ENCODE results near the gene SUGCT.

SUGCT gene

GRCh38 chr7:40579401-40579800 is 444.6 kb downstream of the SUGCT start:
- H3K4me3 ChIP-seq (ENCODE audit: low read depth, low read length): no peak overlapping the region
- DNase-seq (ENCODE audit: low read depth): no peak
- TF ChIP-seq CTCF (IDR thresholded peaks at IDR 0.05; ENCODE audit: low read depth, low read length): no peak
- no peak for TF ChIP-seq POLR2A (IDR thresholded peaks at IDR 0.05; ENCODE audit: extremely low read depth, insufficient read length)
- no peak for TF ChIP-seq MYC (IDR thresholded peaks at IDR 0.05; ENCODE audit: low read depth, low read length)
- TF ChIP-seq MAX (IDR thresholded peaks at IDR 0.05; ENCODE audit: low read depth, low read length): no peak

GRCh38 chr7:40580776-40581175 is 446.0 kb downstream of the SUGCT start:
- H3K4me3 ChIP-seq (ENCODE audit: low read depth, low read length): no peak overlapping the region
- DNase-seq (ENCODE audit: low read depth): no peak
- TF ChIP-seq POLR2A (IDR thresholded peaks at IDR 0.05; ENCODE audit: extremely low read depth, insufficient read length): no peak
- TF ChIP-seq MYC (IDR thresholded peaks at IDR 0.05; ENCODE audit: low read depth, low read length): no peak
- TF ChIP-seq MAX (IDR thresholded peaks at IDR 0.05; ENCODE audit: low read depth, low read length): no peak
- TF ChIP-seq CTCF (IDR thresholded peaks at IDR 0.05; ENCODE audit: low read depth, low read length): no peak

GRCh38 chr7:40582539-40582938 is 447.7 kb downstream of the SUGCT start:
- no peak overlapping the region for H3K4me3 ChIP-seq (ENCODE audit: low read depth, low read length)
- TF ChIP-seq MYC (IDR thresholded peaks at IDR 0.05; ENCODE audit: low read depth, low read length): no peak
- no peak for DNase-seq (ENCODE audit: low read depth)

GRCh38 chr7:40583667-40584444 is 449.1 kb downstream of the SUGCT start:
- no peak for DNase-seq (ENCODE audit: low read depth)
- H3K4me3 ChIP-seq (ENCODE audit: low read depth, low read length): no peak overlapping the region
- no peak for TF ChIP-seq MYC (IDR thresholded peaks at IDR 0.05; ENCODE audit: low read depth, low read length)
- TF ChIP-seq POLR2A (IDR thresholded peaks at IDR 0.05; ENCODE audit: extremely low read depth, insufficient read length): no peak
- TF ChIP-seq CTCF (IDR thresholded peaks at IDR 0.05; ENCODE audit: low read depth, low read length): no peak
- TF ChIP-seq MAX (IDR thresholded peaks at IDR 0.05; ENCODE audit: low read depth, low read length): no peak

GRCh38 chr7:40584667-40585433 is 450.0 kb downstream of the SUGCT start:
- TF ChIP-seq CTCF (IDR thresholded peaks at IDR 0.05; ENCODE audit: low read depth, low read length): no peak
- no peak for TF ChIP-seq MAX (IDR thresholded peaks at IDR 0.05; ENCODE audit: low read depth, low read length)
- no peak for TF ChIP-seq POLR2A (IDR thresholded peaks at IDR 0.05; ENCODE audit: extremely low read depth, insufficient read length)
- no peak for TF ChIP-seq MYC (IDR thresholded peaks at IDR 0.05; ENCODE audit: low read depth, low read length)
- H3K4me3 ChIP-seq (ENCODE audit: low read depth, low read length): no peak overlapping the region
- peak; percentile 64 for DNase-seq (ENCODE audit: low read depth)

- no peak for TF ChIP-seq POLR2A (IDR thresholded peaks at IDR 0.05; ENCODE audit: extremely low read depth, insufficient read length)
- TF ChIP-seq CTCF (IDR thresholded peaks at IDR 0.05; ENCODE audit: low read depth, low read length): no peak
- H3K4me3 ChIP-seq (ENCODE audit: low read depth, low read length): no peak overlapping the region
- DNase-seq (ENCODE audit: low read depth): peak; percentile 28
Measured at GRCh38 chr7:40586197-40586596, 451.4 kb downstream of the SUGCT start.
